Measurements from ENCODE around the gene ADARB2.

The ADARB2 gene

DNA sequence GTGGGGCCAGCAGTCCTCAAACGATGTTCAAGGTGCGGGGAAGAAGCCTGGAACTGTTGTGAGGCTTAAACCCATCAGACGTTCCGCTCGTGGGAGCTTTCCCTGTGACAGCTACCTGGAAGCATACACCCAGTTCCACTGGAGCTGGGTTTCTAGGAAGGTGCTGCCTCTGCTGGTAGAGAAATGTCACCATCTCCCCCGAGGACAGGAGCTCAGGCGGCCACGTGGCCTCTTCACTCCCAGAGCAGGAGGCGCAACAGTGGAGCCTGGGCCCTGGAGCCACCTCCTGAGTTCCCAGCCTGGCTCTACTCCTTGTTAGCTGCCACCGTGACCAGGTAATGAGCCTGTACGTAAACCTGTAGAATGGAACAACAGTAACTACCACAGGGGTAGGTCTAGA, 156.1 kb downstream of the ADARB2 start:
- DNase-seq (ENCODE audit: low read depth), result no peak
- H3K4me3 ChIP-seq (ENCODE audit: control insufficient read depth, low read depth, low read length), result no peak overlapping the region
- TF ChIP-seq, protein P1, sequence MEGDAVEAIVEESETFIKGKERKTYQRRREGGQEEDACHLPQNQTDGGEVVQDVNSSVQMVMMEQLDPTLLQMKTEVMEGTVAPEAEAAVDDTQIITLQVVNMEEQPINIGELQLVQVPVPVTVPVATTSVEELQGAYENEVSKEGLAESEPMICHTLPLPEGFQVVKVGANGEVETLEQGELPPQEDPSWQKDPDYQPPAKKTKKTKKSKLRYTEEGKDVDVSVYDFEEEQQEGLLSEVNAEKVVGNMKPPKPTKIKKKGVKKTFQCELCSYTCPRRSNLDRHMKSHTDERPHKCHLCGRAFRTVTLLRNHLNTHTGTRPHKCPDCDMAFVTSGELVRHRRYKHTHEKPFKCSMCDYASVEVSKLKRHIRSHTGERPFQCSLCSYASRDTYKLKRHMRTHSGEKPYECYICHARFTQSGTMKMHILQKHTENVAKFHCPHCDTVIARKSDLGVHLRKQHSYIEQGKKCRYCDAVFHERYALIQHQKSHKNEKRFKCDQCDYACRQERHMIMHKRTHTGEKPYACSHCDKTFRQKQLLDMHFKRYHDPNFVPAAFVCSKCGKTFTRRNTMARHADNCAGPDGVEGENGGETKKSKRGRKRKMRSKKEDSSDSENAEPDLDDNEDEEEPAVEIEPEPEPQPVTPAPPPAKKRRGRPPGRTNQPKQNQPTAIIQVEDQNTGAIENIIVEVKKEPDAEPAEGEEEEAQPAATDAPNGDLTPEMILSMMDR (conservative IDR thresholded peaks at IDR 0.05; ENCODE audit: control insufficient read depth, insufficient read depth, low read depth, low read length), result no peak

DNA sequence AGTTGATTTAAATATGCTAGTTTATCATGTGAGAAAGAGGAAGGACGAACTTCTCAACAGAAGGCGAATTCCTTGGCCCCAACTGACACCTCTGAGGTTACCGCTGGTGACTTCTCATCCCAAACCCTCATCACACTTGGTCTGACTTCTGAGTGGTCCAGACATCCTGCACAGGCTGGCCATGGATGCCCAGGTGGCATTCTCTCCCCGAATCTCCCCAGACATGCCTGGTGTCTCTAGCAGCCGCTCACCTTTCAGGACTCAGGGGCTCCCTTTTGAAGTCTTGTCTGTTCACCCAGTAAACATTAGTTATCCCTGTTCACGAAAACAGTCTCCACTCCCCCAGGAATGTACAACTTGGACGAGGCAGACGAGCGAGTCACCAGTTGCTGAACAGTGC, 157.7 kb downstream of the ADARB2 start:
- no peak for DNase-seq (ENCODE audit: low read depth)
- TF ChIP-seq, protein P1 (conservative IDR thresholded peaks at IDR 0.05; ENCODE audit: control insufficient read depth, insufficient read depth, low read depth, low read length), result no peak
- H3K4me3 ChIP-seq (ENCODE audit: control insufficient read depth, low read depth, low read length), result no peak overlapping the region

DNA sequence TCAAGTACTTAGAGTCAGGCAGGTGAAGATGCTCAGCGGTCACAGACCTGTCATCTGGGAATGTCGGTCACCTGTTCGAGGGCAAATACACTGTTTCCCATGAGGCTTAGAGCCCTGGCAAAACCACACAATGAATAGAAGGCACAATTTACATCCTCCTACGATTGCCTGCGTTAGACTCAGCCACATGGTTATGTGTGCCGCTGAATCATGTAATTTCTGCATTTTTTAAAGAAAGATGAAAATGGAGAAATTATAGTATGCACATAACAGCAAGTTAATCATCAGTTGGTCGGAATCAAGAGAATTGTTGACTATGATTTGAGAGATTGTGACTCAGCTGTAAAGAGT, 158.2 kb downstream of the ADARB2 start:
- TF ChIP-seq, protein P1 (conservative IDR thresholded peaks at IDR 0.05; ENCODE audit: control insufficient read depth, insufficient read depth, low read depth, low read length), result no peak
- H3K4me3 ChIP-seq (ENCODE audit: control insufficient read depth, low read depth, low read length), result no peak overlapping the region
- DNase-seq (ENCODE audit: low read depth), result no peak

DNA sequence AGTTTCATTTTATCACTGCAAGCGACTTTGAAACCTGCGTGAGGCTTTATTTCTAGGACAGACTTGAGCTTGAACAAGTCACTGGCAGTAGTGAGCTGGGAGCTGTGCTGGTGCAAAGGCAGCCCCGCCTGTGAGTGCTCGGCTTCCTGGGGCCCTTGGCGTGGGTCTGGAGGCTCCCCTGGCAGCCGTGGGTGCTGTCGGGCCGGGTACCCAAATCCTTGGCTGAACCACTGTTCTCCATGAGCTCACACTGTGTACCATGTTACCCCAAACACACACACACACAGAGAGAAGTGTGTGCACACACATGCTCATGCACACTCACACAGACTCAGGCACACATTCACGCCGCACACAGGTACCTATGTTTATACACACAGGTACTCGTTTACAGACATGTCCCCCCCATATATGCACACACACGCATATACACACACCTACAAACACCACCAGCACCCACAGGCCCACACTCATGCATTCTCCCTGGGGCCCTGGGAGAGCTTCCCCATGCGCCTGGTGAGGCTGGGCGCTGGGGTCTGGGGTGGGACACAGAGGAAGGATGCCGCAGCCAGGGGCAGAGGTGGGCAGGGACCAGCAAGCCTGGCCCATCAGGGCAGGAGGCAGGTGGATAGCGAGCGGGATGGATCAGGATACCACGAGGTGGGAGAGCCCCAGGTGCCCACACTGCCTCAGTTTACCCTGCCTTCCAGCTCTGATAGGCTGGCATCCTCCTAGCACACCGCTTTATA, 158.8 kb downstream of the ADARB2 start:
- no peak for DNase-seq (ENCODE audit: low read depth)
- H3K4me3 ChIP-seq (ENCODE audit: control insufficient read depth, low read depth, low read length), result no peak overlapping the region
- TF ChIP-seq, protein P1 (conservative IDR thresholded peaks at IDR 0.05; ENCODE audit: control insufficient read depth, insufficient read depth, low read depth, low read length), result no peak

DNA sequence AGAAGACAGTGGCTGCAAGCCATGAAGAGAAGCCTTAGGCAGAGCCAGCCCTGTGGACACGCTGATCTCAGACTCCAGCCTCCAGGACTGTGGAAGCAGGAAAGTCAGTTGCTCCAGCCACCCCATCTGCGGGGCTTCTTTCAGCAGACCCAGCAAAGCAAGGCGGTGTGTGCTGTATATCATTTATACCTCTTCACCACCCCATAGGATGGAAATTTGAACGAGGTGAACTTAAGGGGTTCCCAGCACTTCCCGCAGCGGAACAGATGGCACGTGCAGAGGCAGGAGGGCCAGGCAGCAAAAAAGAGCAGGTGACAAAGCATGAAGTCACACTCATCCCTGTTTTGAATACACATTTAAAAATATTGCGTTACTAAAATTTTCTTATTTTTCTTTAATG, 159.4 kb downstream of the ADARB2 start:
- no peak for DNase-seq (ENCODE audit: low read depth)
- TF ChIP-seq, protein P1 (conservative IDR thresholded peaks at IDR 0.05; ENCODE audit: control insufficient read depth, insufficient read depth, low read depth, low read length), result no peak
- H3K4me3 ChIP-seq (ENCODE audit: control insufficient read depth, low read depth, low read length), result no peak overlapping the region

DNA sequence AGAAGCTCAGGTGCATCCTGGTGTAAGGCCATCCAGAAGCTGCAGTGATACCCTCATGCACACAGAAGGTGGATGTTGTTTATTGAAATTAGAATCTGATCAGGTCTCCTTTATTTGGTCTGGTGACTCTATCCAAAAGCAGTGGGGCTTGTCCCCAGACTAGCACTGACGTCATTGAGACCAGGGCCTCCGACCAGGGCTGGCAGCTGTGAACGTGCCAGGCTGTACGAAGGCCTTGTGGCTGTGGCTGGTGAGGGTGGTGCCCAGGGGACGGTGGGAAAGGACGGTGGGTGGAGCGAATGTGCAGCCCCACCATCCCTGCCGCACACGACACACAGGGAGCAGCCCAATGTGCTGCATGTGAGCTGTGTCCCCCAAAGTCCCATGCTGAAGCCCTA, 160.0 kb downstream of the ADARB2 start:
- DNase-seq (ENCODE audit: low read depth), result no peak
- TF ChIP-seq, protein P1 (conservative IDR thresholded peaks at IDR 0.05; ENCODE audit: control insufficient read depth, insufficient read depth, low read depth, low read length), result no peak
- H3K4me3 ChIP-seq (ENCODE audit: control insufficient read depth, low read depth, low read length), result no peak overlapping the region

Data from fibroblast of mammary gland (primary cell).